Memory B cell (primary cell): ENCODE results near the gene CHPT1.
"Not testable (repeated sequence)": the region's sequence is repeated elsewhere in the genome, so short reads cannot be mapped to it uniquely, and the experiment has no call there.

Source experiments
- ATAC-seq: fragments of 150-1000 bp; cut with Tn5 transposase; 2 replicates; pipeline ENCODE4 v1.10.0; 2021; ENCODE audit warnings: low read depth, mild to moderate bottlenecking, moderate library complexity
- DNase-seq, 2 donors: peaks; one replicate each; pipeline ENCODE4 v3.0.0; 2022; ENCODE audit warnings: low spot score in 2 of 2
- H3K27ac Mint-ChIP-seq: one replicate; pipeline ENCODE4 v1.8.0; 2022; ENCODE audit warnings: mild to moderate bottlenecking, moderate library complexity, mixed read lengths
- H3K27me3 Mint-ChIP-seq: one replicate; pipeline ENCODE4 v1.8.0; 2022; ENCODE audit warnings: mixed read lengths
- H3K36me3 Mint-ChIP-seq: one replicate; pipeline ENCODE4 v1.8.0; 2022; ENCODE audit warnings: mild to moderate bottlenecking, mixed read lengths
- H3K4me1 Mint-ChIP-seq: one replicate; pipeline ENCODE4 v1.8.0; 2022; ENCODE audit warnings: mixed read lengths
- H3K4me3 Mint-ChIP-seq: one replicate; pipeline ENCODE4 v1.8.0; 2022; ENCODE audit warnings: mild to moderate bottlenecking, moderate library complexity, mixed read lengths
- H3K9me3 Mint-ChIP-seq: one replicate; pipeline ENCODE4 v1.8.0; 2022; ENCODE audit warnings: mixed read lengths

The CHPT1 gene

GRCh38 chr12:101697197-101697929 lies at the start of gene CHPT1:
TSS of gene CHPT1 (plus strand) at chr12:101697640. CDS start at chr12:101697862, 222 bp downstream.
- no peaks in the 10 kb centered on the region for H3K27me3 Mint-ChIP-seq
- H3K9me3 Mint-ChIP-seq, result no peaks in the 10 kb centered on the region
- peak within 1 kb of the TSS; percentile 92 for H3K4me3 Mint-ChIP-seq
- H3K4me1 Mint-ChIP-seq, result peaks cover 40% of the 10 kb centered on the region
- no peaks in the 10 kb centered on the region for H3K36me3 Mint-ChIP-seq
- peak; percentile 75 to 80 for DNase-seq
- ATAC-seq, result peak; percentile 68
- H3K27ac Mint-ChIP-seq, result peak within 1 kb of the TSS; percentile 97

DNA sequence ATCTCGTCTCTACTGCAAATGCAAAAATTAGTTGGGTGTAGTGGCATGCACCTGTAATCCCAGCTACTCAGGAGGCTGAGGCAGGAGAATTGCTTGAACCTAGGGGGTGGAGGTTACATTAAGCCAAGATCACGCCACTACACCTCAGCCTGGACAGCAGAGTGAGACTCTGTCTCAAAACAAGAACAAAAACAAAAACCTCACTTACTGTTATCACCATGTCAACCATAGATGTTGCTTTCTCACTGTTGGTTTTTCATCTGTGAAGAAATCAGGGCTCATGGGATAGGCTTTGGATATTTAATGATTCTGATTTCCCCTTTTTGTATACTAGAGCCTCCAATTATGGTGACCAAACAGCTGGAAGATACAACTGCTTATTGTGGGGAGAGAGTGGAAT lies 49.7 kb upstream of the CHPT1 start:
- ATAC-seq (peak; percentile 22), DNase-seq (no peak)
- H3K9me3 Mint-ChIP-seq, result no peaks in the 10 kb centered on the region
- no peak overlapping the region for H3K4me3 Mint-ChIP-seq
- no peaks in the 10 kb centered on the region for H3K27me3 Mint-ChIP-seq
- H3K36me3 Mint-ChIP-seq, result no peaks in the 10 kb centered on the region
- peaks cover 3% of the 10 kb centered on the region for H3K4me1 Mint-ChIP-seq
- H3K27ac Mint-ChIP-seq, result peak overlapping the region; percentile 28

DNA sequence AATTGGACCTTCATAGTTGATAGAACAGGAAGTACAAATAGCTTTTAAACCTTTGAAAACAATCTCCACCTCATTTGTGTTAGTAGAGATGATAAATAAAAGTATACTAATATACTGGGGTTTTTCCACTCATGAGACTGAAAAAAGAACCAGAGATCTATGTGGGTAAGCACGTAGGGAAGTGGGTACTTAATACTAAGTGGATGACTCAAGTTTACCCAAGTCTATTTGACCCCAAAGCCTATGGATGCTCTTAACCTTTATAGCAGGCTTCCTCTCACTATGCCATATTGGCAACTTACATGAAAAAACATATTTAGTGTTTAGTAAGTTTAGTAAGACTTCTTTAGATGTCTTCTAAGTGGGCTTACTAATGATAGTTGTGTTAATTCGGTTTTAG lies 49.2 kb upstream of the CHPT1 start:
- no peaks in the 10 kb centered on the region for H3K9me3 Mint-ChIP-seq
- H3K4me1 Mint-ChIP-seq, result peaks cover 3% of the 10 kb centered on the region
- no peaks in the 10 kb centered on the region for H3K27me3 Mint-ChIP-seq
- no peaks in the 10 kb centered on the region for H3K36me3 Mint-ChIP-seq
- no peak overlapping the region for H3K4me3 Mint-ChIP-seq
- ATAC-seq (peak; percentile 59), DNase-seq (no peak)
- peak overlapping the region; percentile 28 for H3K27ac Mint-ChIP-seq

GRCh38 chr12:101650346-101651117 lies 46.9 kb upstream of the CHPT1 start:
- Mint-ChIP-seq H3K27ac (no peak overlapping the region), H3K36me3 (no peaks in the 10 kb centered on the region), H3K4me3 (no peak overlapping the region), H3K27me3 (no peaks in the 10 kb centered on the region), H3K9me3 (no peaks in the 10 kb centered on the region), H3K4me1 (peaks cover 12% of the 10 kb centered on the region)
- no peak for ATAC-seq
- no peak for DNase-seq

GRCh38 chr12:101653030-101653429 lies 44.4 kb upstream of the CHPT1 start:
- H3K4me3 Mint-ChIP-seq, result no peak overlapping the region
- H3K36me3 Mint-ChIP-seq, result no peaks in the 10 kb centered on the region
- ATAC-seq (no peak), DNase-seq (no peak)
- H3K27ac Mint-ChIP-seq, result no peak overlapping the region
- no peaks in the 10 kb centered on the region for H3K27me3 Mint-ChIP-seq
- no peaks in the 10 kb centered on the region for H3K9me3 Mint-ChIP-seq
- H3K4me1 Mint-ChIP-seq, result peaks cover 15% of the 10 kb centered on the region

GRCh38 chr12:101653503-101653902 lies 43.9 kb upstream of the CHPT1 start:
- ATAC-seq, result no peak
- Mint-ChIP-seq H3K27ac (no peak overlapping the region), H3K9me3 (peaks cover 2% of the 10 kb centered on the region), H3K27me3 (no peaks in the 10 kb centered on the region), H3K36me3 (no peaks in the 10 kb centered on the region), H3K4me3 (no peak overlapping the region), H3K4me1 (peaks cover 15% of the 10 kb centered on the region)
- no peak for DNase-seq

DNA sequence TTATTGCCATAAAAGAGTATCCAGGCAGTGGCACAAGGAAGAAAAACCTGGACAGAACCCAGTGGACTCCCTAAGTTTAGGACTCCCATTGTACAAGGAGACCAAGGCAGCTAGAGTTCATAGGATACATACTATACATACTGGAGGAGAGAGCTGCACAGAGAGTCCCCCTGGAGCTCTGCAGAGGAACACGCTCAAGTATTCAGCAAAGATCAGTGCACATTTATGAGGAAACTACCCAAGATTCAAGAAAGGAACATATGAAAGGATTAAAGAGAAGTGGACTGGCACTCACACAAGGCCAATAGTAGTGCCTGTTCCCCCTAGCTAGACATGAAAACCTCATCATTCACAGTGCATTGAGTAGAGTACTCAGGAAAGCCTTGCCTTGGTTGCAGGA lies 43.0 kb upstream of the CHPT1 start:
- Mint-ChIP-seq H3K4me1 (peaks cover 15% of the 10 kb centered on the region), H3K27me3 (no peaks in the 10 kb centered on the region), H3K9me3 (peaks cover 2% of the 10 kb centered on the region), H3K27ac (no peak overlapping the region), H3K4me3 (no peak overlapping the region), H3K36me3 (peaks cover 2% of the 10 kb centered on the region)
- ATAC-seq (no peak), DNase-seq (no peak)

DNA sequence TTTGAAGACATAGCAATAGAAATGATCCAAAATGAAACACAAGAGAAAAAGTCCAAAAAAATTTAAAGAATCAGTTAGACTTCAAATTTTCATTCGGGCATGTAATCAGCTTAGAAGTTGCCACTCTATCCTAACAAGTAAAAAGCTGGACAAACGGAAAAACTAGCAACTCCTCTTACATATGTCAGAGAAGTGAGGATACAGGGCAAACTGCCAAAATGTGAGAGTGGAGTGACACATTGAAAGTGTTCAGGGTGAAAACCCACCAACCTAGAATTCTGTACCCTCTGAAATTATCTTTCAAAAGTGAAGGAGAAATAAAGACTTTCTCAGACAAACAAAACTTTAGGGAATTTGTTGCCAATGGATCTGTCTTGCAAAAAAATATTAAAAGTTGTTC lies 42.0 kb upstream of the CHPT1 start:
- no peak for DNase-seq
- Mint-ChIP-seq H3K36me3 (peaks cover 2% of the 10 kb centered on the region), H3K27me3 (no peaks in the 10 kb centered on the region), H3K4me3 (no peak overlapping the region), H3K27ac (no peak overlapping the region), H3K4me1 (peaks cover 15% of the 10 kb centered on the region), H3K9me3 (peaks cover 6% of the 10 kb centered on the region)
- no peak for ATAC-seq

DNA sequence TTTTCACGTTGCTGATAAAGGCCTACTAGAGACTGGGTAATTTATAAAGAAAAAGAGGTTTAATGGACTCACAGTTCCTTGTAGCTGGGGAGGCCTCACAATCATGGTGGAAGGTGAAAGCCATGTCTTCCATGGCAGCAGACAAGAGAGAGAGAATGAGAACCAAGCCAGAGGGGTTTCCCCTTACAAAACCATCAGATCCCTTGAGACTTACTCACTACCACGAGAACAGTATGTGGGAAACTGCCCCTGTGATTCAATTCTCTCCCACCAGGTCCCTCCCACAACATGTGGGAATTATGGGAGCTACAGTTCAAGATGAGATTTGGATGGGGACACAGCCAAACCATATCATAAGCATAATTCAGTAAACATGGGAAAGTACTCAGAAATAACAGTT lies 36.8 kb upstream of the CHPT1 start:
- H3K4me3 Mint-ChIP-seq, H3K4me1 Mint-ChIP-seq, H3K27me3 Mint-ChIP-seq, H3K27ac Mint-ChIP-seq, H3K36me3 Mint-ChIP-seq, DNase-seq, H3K9me3 Mint-ChIP-seq: not testable (repeated sequence)
- ATAC-seq, result peak; percentile 39

- peaks cover 8% of the 10 kb centered on the region for H3K9me3 Mint-ChIP-seq
- DNase-seq, result no peak
- H3K27ac Mint-ChIP-seq, result no peak overlapping the region
- H3K4me1 Mint-ChIP-seq, result peaks cover 4% of the 10 kb centered on the region
- peaks cover 2% of the 10 kb centered on the region for H3K36me3 Mint-ChIP-seq
- ATAC-seq, result no peak
- peaks cover 1% of the 10 kb centered on the region for H3K27me3 Mint-ChIP-seq
- H3K4me3 Mint-ChIP-seq, result no peak overlapping the region
Measured at GRCh38 chr12:101663298-101663697, 34.1 kb upstream of the CHPT1 start.

DNA sequence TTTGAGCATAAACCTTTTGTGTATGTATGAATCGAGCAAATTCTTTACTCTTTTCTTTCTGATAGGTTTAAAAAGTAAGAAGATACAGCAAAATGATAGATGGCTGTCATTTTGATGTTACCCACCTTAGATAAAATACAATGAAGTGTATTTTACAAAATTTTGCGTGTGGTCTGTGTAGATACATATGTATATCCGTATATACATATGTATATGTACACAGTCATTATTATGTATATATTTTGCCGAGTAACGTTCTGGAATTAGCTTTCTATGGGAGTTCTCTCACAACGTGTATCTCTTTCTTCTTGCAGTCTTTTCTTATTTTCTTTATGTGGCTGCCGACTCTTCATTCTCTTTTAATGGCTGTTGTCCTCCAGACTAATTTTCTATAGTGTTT lies 32.4 kb upstream of the CHPT1 start:
- Mint-ChIP-seq H3K4me1 (peaks cover 5% of the 10 kb centered on the region), H3K4me3 (no peak overlapping the region), H3K27ac (no peak overlapping the region), H3K9me3 (peaks cover 4% of the 10 kb centered on the region), H3K36me3 (no peaks in the 10 kb centered on the region), H3K27me3 (peaks cover 1% of the 10 kb centered on the region)
- ATAC-seq, result no peak
- no peak for DNase-seq

DNA sequence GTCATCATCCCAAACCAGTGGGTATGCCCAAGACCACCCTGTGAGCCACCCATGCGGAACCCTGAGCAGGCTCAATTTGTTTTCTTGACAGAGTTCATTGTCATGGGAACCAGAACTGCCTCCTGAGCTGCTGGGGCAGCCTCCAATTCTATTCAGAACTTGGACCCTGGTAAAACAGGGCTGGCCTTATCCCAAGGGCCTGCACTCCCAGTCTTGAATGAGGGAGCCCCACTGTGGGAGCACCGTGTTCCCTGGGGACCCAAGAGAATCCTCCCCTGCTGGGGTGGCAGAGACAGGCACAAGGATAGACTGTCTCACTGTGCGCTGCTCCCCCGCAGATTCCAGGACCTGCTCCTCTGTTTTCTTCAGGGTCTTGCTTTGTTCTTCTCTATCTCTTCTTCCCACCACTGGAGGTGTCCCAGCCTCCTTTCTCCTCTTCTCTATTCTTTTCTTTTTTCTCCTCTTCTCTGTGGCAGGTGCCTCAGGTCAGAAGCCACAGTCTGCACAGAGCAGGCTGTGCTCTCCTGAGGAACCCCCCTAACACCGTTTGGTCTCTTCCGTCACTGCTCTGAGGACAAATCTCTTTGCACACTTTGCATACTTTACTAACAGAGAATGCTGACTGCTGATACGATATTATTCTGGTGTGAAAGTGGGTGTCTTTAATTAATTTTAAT lies 31.2 kb upstream of the CHPT1 start:
- Mint-ChIP-seq H3K9me3 (no peaks in the 10 kb centered on the region), H3K4me1 (peaks cover 9% of the 10 kb centered on the region), H3K27ac (no peak overlapping the region), H3K27me3 (peaks cover 1% of the 10 kb centered on the region), H3K4me3 (no peak overlapping the region), H3K36me3 (no peaks in the 10 kb centered on the region)
- ATAC-seq (no peak), DNase-seq (no peak)

- Mint-ChIP-seq H3K9me3 (no peaks in the 10 kb centered on the region), H3K4me3 (no peak overlapping the region), H3K27ac (no peak overlapping the region), H3K27me3 (peaks cover 1% of the 10 kb centered on the region), H3K4me1 (peaks cover 18% of the 10 kb centered on the region), H3K36me3 (no peaks in the 10 kb centered on the region)
- ATAC-seq (no peak), DNase-seq (no peak)
Measured at GRCh38 chr12:101667591-101667990, 29.8 kb upstream of the CHPT1 start.

GRCh38 chr12:101670007-101670671 lies 27.3 kb upstream of the CHPT1 start:
- peak overlapping the region; percentile 78 for H3K27ac Mint-ChIP-seq
- no peaks in the 10 kb centered on the region for H3K9me3 Mint-ChIP-seq
- no peak overlapping the region for H3K4me3 Mint-ChIP-seq
- peaks cover 1% of the 10 kb centered on the region for H3K27me3 Mint-ChIP-seq
- peak; percentile 27 for ATAC-seq
- peaks cover 18% of the 10 kb centered on the region for H3K4me1 Mint-ChIP-seq
- H3K36me3 Mint-ChIP-seq, result no peaks in the 10 kb centered on the region
- DNase-seq, result peak; percentile 30 to 35
